B cell (primary cell): ENCODE data around the gene TMEM63A.

Experiments used
- CTCF ChIP-seq: fragments of 200-600 bp; IDR thresholded peaks from one replicate; pipeline ENCODE4 v1.8.0; 2022; ENCODE audit warnings: antibody characterized with exemption, mild to moderate bottlenecking
- EZH2 ChIP-seq: IDR thresholded peaks from 2 replicates; pipeline ENCODE4 v1.6.1; 2012; ENCODE audit warnings: borderline replicate concordance, low read depth, mild to moderate bottlenecking, moderate library complexity, low read length; ENCODE audit not compliant: insufficient read depth, poor library complexity, severe bottlenecking

GRCh38 chr1:225872075-225872430 lies 10.1 kb downstream of the TMEM63A start:
- TF ChIP-seq CTCF (no peak), EZH2 (no peak)
